GM13977 (cell line): ENCODE measurements around the gene SPRED2.

Source experiments
- DNase-seq: peaks from one replicate; pipeline ENCODE4 v3.0.0; 2012; ENCODE audit warnings: low spot score
- in situ Hi-C: fragments of 300-500 bp; cut with MboI; formaldehyde crosslinking; loops from one replicate; pipeline ENCODE4 v1.12.0; 2022; ENCODE audit warnings: low sequenced_read_pairs, low pct_unique_long_range_greater_than_20kb, mixed read lengths, inconsistent platforms; ENCODE audit not compliant: unreplicated experiment
- TF ChIP-seq, protein P1 (sequence below): IDR thresholded peaks from 2 replicates; pipeline ENCODE4 v1.5.1; 2012; ENCODE audit warnings: mild to moderate bottlenecking, control low read depth; ENCODE audit not compliant: insufficient read depth; ENCODE audit errors: extremely low read depth, missing control alignments

SPRED2 gene

GRCh38 chr2:65294701-65295100 lies 137.7 kb downstream of the SPRED2 start:
- in situ Hi-C loops = no loop called here
- no peak for DNase-seq
- TF ChIP-seq, protein P1, sequence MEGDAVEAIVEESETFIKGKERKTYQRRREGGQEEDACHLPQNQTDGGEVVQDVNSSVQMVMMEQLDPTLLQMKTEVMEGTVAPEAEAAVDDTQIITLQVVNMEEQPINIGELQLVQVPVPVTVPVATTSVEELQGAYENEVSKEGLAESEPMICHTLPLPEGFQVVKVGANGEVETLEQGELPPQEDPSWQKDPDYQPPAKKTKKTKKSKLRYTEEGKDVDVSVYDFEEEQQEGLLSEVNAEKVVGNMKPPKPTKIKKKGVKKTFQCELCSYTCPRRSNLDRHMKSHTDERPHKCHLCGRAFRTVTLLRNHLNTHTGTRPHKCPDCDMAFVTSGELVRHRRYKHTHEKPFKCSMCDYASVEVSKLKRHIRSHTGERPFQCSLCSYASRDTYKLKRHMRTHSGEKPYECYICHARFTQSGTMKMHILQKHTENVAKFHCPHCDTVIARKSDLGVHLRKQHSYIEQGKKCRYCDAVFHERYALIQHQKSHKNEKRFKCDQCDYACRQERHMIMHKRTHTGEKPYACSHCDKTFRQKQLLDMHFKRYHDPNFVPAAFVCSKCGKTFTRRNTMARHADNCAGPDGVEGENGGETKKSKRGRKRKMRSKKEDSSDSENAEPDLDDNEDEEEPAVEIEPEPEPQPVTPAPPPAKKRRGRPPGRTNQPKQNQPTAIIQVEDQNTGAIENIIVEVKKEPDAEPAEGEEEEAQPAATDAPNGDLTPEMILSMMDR = no peak

- no peak for DNase-seq
- in situ Hi-C loops = no loop called here
- TF ChIP-seq, protein P1 = no peak
Measured at GRCh38 chr2:65294136-65294535, 138.3 kb downstream of the SPRED2 start.

- no peak for DNase-seq
- TF ChIP-seq, protein P1 = no peak
- in situ Hi-C loops = no loop called here
Measured at GRCh38 chr2:65293376-65293775, 139.0 kb downstream of the SPRED2 start.

- DNase-seq = no peak
- in situ Hi-C loops = no loop called here
- TF ChIP-seq, protein P1 = no peak
Measured at GRCh38 chr2:65292461-65293011, 139.9 kb downstream of the SPRED2 start.

- TF ChIP-seq, protein P1 = no peak
- in situ Hi-C loops = no loop called here
- DNase-seq = no peak
Measured at GRCh38 chr2:65292106-65292400, 140.3 kb downstream of the SPRED2 start.

DNA sequence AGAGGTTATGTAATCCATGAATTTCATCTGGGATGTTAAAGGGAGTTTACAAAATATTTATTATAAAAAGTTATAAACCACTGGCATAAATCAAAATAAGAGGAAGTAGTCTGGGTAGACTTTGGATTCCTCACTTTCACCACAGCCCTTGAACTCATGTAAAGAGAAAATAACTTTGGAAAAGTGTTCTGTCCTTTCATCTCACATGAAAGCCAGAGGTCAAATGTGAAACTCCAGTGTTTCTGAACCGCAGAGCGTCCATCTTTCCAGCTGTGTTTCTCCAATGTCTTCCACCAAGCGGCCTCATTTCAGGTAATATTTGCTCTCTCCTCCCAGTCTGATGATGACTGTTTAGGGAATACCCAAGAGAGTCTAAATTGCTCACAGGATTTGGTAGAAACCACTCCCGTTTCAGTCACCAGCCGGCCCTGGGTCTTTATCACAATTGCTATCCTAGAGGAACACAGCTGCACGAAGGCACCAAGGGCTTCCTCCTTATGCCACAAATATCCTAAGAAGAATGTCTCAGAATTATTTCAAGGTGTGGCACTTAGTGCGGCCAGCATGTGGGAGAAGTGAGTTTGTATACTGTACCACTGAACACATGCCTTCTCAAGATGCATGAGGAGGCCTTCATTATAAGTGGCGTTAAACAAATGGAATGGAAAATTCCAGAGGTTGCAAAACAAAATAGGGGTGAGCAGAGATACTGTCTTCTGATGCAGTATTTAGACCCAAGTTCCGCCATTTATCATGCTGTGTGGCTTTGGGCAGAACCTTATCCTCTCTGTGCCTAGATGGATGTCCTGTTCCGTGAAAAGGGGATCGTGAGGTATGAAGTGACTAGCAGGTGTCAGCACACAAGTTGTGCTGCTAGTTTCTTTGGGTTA lies 140.9 kb downstream of the SPRED2 start:
- in situ Hi-C loops = no loop called here
- no peak for DNase-seq
- TF ChIP-seq, protein P1 = no peak
